Measurements from ENCODE around the gene KRT31. TPM values are rescaled to one million over a fixed set of nuclear protein-coding genes. Genes with fewer than 3 reads are reported as not detected.

Gene KRT31
- total and polyA plus RNA-seq, 2 of the 13 experiments (the other 11 are each of a cell fraction or from before 2014, with no cell fraction given): 0.05 TPM; not detected in 1

DNA sequence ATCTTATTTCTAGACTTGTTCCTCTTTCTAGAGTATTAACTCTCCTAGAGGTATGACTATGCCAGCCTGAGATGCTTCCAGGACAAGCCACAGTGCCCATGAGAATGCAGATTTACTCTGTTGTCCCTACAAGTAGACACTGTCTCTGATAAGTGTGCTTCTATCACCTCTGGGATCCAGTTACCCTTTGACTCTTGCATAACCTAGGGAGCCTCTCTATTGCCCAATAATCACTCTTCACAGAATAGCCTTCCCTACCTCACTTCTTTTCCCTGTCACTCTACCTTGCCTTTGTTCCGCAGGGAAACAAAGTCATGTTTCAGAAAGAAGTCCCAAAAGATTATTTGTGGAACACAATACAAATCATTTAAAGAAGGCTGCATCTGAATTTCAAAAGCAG is 13.7 kb downstream of the KRT31 start:
- ATAC-seq (peak; percentile 60; the same call in 2 of the 3 replicates), FAIRE-seq (peak; percentile 4), DNase-seq (ENCODE audit: low spot score) (peak; percentile 21)
- Histone ChIP-seq H3K36me3 (replicated peaks in 1 of 2; ENCODE audit: control insufficient read depth in 1 of 2, insufficient read depth in 2 of 2, low read length in 2 of 2) (no peaks in the 10 kb centered on the region), H3K4me3 (replicated peaks in 1 of 3; ENCODE audit: insufficient read depth in 1 of 3, low read depth in 2 of 3, low read length in 3 of 3) (no peak overlapping the region), H2AFZ (ENCODE audit: low read length) (no peak overlapping the region), H3K4me1 (ENCODE audit: insufficient read depth, low read length) (0 out of 2 replicates have a peak, but pooled peaks cover 4% of the 10 kb centered on the region), H3K79me2 (ENCODE audit: insufficient read depth, low read length) (no peaks in the 10 kb centered on the region), H3K4me2 (ENCODE audit: low read depth, low read length) (no peak overlapping the region), H4K20me1 (ENCODE audit: insufficient read depth, low read length) (no peaks in the 10 kb centered on the region), H3K27me3 (ENCODE audit: control insufficient read depth in 1 of 2, insufficient read depth in 2 of 2, low read length in 2 of 2) (no peaks in the 10 kb centered on the region; a peak in 1 of 5 replicates), H3K27ac (ENCODE audit: extremely low read length, insufficient read depth, low read length) (no peak overlapping the region), H3K9ac (ENCODE audit: insufficient read depth, low read depth, low read length) (no peak overlapping the region), H3K9me3 (ENCODE audit: low read length) (peaks cover 9% of the 10 kb centered on the region)
- ChIA-PET CTCF (ENCODE audit: low intra/inter-chr PET ratio, low total read pairs) (no interaction called here), POLR2A (no interaction called here)
- 2% methylated on average over 1 of the region's 1 CpG for WGBS (ENCODE audit: low lambda C conversion rate)
- no peak for TF ChIP-seq PRPF4 (IDR thresholded peaks at IDR 0.05; ENCODE audit: low read depth, low read length, poor library complexity, severe bottlenecking)
- TF ChIP-seq, protein P1, sequence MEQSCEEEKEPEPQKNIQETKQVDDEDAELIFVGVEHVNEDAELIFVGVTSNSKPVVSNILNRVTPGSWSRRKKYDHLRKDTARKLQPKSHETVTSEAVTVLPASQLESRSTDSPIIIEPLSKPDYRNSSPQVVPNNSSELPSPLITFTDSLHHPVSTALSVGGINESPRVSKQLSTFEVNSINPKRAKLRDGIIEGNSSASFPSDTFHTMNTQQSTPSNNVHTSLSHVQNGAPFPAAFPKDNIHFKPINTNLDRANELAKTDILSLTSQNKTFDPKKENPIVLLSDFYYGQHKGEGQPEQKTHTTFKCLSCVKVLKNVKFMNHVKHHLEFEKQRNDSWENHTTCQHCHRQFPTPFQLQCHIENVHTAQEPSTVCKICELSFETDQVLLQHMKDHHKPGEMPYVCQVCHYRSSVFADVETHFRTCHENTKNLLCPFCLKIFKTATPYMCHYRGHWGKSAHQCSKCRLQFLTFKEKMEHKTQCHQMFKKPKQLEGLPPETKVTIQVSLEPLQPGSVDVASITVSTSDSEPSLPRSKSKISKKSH (CRISPR knock-in tag; IDR thresholded peaks at IDR 0.05; ENCODE audit: borderline replicate concordance): no peak
- TF ChIP-seq CEBPB (IDR thresholded peaks at IDR 0.05; ENCODE audit: borderline replicate concordance, low read depth, low read length): peak; percentile 97
- TF ChIP-seq HNF4A (CRISPR knock-in tag; IDR thresholded peaks at IDR 0.05): peak; percentile 53; the same call in 1 of the 2 replicates
- peak; percentile 95 for TF ChIP-seq CEBPG (CRISPR knock-in tag; IDR thresholded peaks at IDR 0.05)
- TF ChIP-seq SOX6 (IDR thresholded peaks at IDR 0.05): no peak
- TF ChIP-seq SOX6 (CRISPR knock-in tag; IDR thresholded peaks at IDR 0.05): peak; percentile 10; the same call in 1 of the 2 replicates
- peak; percentile 53; the same call in 1 of the 2 replicates for TF ChIP-seq HNF4G (IDR thresholded peaks at IDR 0.05; ENCODE audit: borderline replicate concordance, low read depth, low read length)
- no peak for TF ChIP-seq HNF4G (CRISPR knock-in tag; IDR thresholded peaks at IDR 0.05; ENCODE audit: borderline replicate concordance, low read depth)
- TF ChIP-seq, protein P2, sequence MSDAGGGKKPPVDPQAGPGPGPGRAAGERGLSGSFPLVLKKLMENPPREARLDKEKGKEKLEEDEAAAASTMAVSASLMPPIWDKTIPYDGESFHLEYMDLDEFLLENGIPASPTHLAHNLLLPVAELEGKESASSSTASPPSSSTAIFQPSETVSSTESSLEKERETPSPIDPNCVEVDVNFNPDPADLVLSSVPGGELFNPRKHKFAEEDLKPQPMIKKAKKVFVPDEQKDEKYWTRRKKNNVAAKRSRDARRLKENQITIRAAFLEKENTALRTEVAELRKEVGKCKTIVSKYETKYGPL (CRISPR knock-in tag; IDR thresholded peaks at IDR 0.05): peak; percentile 88; the same call in 1 of the 2 replicates
- TF ChIP-seq NR2C2 (CRISPR knock-in tag; IDR thresholded peaks at IDR 0.05; ENCODE audit: borderline replicate concordance): peak; percentile 61
- 0 out of 2 replicates have a peak, but pooled peaks have one; percentile 28 for TF ChIP-seq GATAD2A (CRISPR knock-in tag; IDR thresholded peaks at IDR 0.05)
- TF ChIP-seq TRIM24 (CRISPR knock-in tag; IDR thresholded peaks at IDR 0.05): peak; percentile 27; the same call in 1 of the 2 replicates
- intact Hi-C loops (cut with micrococcal nuclease; ENCODE audit: unreplicated experiment) (no loop called here), in situ Hi-C loops (cut with HindIII; ENCODE audit: extremely low pct_ligation_motif_present, low pct_unique_long_range_greater_than_20kb) (no loop called here)
- no TSS peak for BruUV-seq (replicated peaks)
